ENCODE measurements around the gene LRP1B. TPM values are rescaled to one million over a fixed set of nuclear protein-coding genes. Genes with fewer than 3 reads are reported as not detected.

The LRP1B gene
- polyA plus RNA-seq, 2 of the 4 experiments (the other 2 are of a cell fraction), result 0.03 TPM; not detected in 1

GRCh38 chr2:140861666-140862065 is 1269.2 kb downstream of the LRP1B start:
- WGBS (ENCODE audit: missing lambda C conversion rate), result 77% methylated on average over 3 of the region's 3 CpGs
- Histone ChIP-seq H3K4me2 (no peak overlapping the region), H3K4me3 (no peak overlapping the region), H3K9me3 (no peaks in the 10 kb centered on the region), H3K4me1 (no peaks in the 10 kb centered on the region), H3K27ac (no peak overlapping the region)
- CTCF ChIA-PET, result no interaction called here
- DNase-seq (ENCODE audit: low read depth in 1 of 2, low spot score in 1 of 2), result no peak
- ATAC-seq, result no peak
- TF ChIP-seq CHD4 (IDR thresholded peaks at IDR 0.05; ENCODE audit: borderline replicate concordance), result no peak
- TF ChIP-seq NFE2L2 (conservative IDR thresholded peaks at IDR 0.05; ENCODE audit: low read length), result no peak
- TF ChIP-seq E2F6 (IDR thresholded peaks at IDR 0.05; ENCODE audit: borderline replicate concordance, low read depth), result no peak
- no peak for TF ChIP-seq NR3C1 (IDR thresholded peaks at IDR 0.05)
- no peak for TF ChIP-seq EP300 (IDR thresholded peaks at IDR 0.05)
- no peak for TF ChIP-seq RCOR1 (IDR thresholded peaks at IDR 0.05; ENCODE audit: low read depth, low read length)
- TF ChIP-seq KDM1A (IDR thresholded peaks at IDR 0.05; ENCODE audit: low read depth), result no peak
- TF ChIP-seq RFX5 (IDR thresholded peaks at IDR 0.05), result no peak
- TF ChIP-seq CBX2 (IDR thresholded peaks at IDR 0.05; ENCODE audit: borderline replicate concordance, low read depth), result no peak
- no peak for TF ChIP-seq FOSB (CRISPR knock-in tag; IDR thresholded peaks at IDR 0.05)
- TF ChIP-seq PHF8 (IDR thresholded peaks at IDR 0.05; ENCODE audit: borderline replicate concordance, low read depth), result no peak
- POLR2A ChIA-PET, result no interaction called here
- no peak for FAIRE-seq

DNA sequence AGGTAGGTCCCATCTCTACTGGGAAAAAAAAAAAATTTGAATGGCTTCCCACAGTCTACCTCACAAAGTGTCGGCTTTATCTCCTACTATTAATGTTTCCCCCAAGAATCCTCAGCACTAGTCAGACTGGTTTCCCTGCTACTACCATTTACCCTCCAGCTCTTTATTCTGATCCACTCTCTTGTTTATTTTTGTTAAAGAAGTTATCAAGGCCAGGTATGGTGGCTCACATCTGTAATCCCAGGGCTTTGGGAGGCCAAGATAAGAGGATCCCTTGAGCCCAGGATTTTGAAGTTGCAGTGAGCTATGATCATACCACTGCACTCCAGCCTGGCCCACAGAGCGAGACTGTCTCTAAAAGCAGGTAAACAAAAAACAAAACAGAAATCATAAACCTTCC is 1275.3 kb downstream of the LRP1B start:
- Histone ChIP-seq H3K4me3 (no peak overlapping the region), H3K9me3 (no peaks in the 10 kb centered on the region), H3K27ac (no peak overlapping the region), H3K4me2 (no peak overlapping the region), H3K4me1 (no peaks in the 10 kb centered on the region)
- no peak for ATAC-seq
- 71% methylated on average over 2 of the region's 2 CpGs for WGBS (ENCODE audit: missing lambda C conversion rate)
- FAIRE-seq, result no peak
- ChIA-PET CTCF (no interaction called here), POLR2A (no interaction called here)
- no peak for DNase-seq (ENCODE audit: low read depth in 1 of 2, low spot score in 1 of 2)
- no peak for TF ChIP-seq CHD4 (IDR thresholded peaks at IDR 0.05; ENCODE audit: borderline replicate concordance)
- TF ChIP-seq MAFK (IDR thresholded peaks at IDR 0.05; ENCODE audit: partially characterized antibody), result no peak
- TF ChIP-seq ZSCAN20 (CRISPR knock-in tag; IDR thresholded peaks at IDR 0.05), result no peak
- TF ChIP-seq POLR2A (IDR thresholded peaks at IDR 0.05; ENCODE audit: low read length), result no peak
- no peak for TF ChIP-seq CEBPB (IDR thresholded peaks at IDR 0.05)
- TF ChIP-seq RFX5 (IDR thresholded peaks at IDR 0.05), result no peak
- TF ChIP-seq E2F6 (IDR thresholded peaks at IDR 0.05; ENCODE audit: borderline replicate concordance, low read depth), result no peak
- no peak for TF ChIP-seq RAD21 (conservative IDR thresholded peaks at IDR 0.05 in 1 of 2, IDR thresholded peaks at IDR 0.05 in 1 of 2)
- TF ChIP-seq TFCP2L1 (CRISPR knock-in tag; IDR thresholded peaks at IDR 0.05), result no peak
- no peak for TF ChIP-seq POLR2AphosphoS2 (conservative IDR thresholded peaks at IDR 0.05; ENCODE audit: low read length)
- TF ChIP-seq, protein P1, sequence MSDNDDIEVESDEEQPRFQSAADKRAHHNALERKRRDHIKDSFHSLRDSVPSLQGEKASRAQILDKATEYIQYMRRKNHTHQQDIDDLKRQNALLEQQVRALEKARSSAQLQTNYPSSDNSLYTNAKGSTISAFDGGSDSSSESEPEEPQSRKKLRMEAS (IDR thresholded peaks at IDR 0.05), result no peak
- no peak for TF ChIP-seq NFE2L2 (conservative IDR thresholded peaks at IDR 0.05; ENCODE audit: low read length)
- TF ChIP-seq, protein P2, sequence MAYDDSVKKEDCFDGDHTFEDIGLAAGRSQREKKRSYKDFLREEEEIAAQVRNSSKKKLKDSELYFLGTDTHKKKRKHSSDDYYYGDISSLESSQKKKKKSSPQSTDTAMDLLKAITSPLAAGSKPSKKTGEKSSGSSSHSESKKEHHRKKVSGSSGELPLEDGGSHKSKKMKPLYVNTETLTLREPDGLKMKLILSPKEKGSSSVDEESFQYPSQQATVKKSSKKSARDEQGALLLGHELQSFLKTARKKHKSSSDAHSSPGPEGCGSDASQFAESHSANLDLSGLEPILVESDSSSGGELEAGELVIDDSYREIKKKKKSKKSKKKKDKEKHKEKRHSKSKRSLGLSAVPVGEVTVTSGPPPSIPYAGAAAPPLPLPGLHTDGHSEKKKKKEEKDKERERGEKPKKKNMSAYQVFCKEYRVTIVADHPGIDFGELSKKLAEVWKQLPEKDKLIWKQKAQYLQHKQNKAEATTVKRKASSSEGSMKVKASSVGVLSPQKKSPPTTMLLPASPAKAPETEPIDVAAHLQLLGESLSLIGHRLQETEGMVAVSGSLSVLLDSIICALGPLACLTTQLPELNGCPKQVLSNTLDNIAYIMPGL (CRISPR knock-in tag; IDR thresholded peaks at IDR 0.05; ENCODE audit: borderline replicate concordance), result no peak
- TF ChIP-seq HEYL (CRISPR knock-in tag; IDR thresholded peaks at IDR 0.05), result no peak
- no peak for TF ChIP-seq FOXS1 (CRISPR knock-in tag; IDR thresholded peaks at IDR 0.05)
- TF ChIP-seq MAZ (IDR thresholded peaks at IDR 0.05; ENCODE audit: borderline replicate concordance, low read depth, low read length), result no peak
- TF ChIP-seq, protein P3, sequence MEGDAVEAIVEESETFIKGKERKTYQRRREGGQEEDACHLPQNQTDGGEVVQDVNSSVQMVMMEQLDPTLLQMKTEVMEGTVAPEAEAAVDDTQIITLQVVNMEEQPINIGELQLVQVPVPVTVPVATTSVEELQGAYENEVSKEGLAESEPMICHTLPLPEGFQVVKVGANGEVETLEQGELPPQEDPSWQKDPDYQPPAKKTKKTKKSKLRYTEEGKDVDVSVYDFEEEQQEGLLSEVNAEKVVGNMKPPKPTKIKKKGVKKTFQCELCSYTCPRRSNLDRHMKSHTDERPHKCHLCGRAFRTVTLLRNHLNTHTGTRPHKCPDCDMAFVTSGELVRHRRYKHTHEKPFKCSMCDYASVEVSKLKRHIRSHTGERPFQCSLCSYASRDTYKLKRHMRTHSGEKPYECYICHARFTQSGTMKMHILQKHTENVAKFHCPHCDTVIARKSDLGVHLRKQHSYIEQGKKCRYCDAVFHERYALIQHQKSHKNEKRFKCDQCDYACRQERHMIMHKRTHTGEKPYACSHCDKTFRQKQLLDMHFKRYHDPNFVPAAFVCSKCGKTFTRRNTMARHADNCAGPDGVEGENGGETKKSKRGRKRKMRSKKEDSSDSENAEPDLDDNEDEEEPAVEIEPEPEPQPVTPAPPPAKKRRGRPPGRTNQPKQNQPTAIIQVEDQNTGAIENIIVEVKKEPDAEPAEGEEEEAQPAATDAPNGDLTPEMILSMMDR (IDR thresholded peaks at IDR 0.05), result no peak

Data from A549 (cell line).